BE2C (cell line): ENCODE measurements around the gene TST.

Source experiments
- DNase-seq: peaks from one replicate; pipeline ENCODE4 v3.0.0-alpha.2; 2020
- H3K27me3 ChIP-seq: fragments of 250-450 bp; sonication (Bioruptor Pico); 2 replicates; pipeline ENCODE4 v1.5.1; 2020; ENCODE audit warnings: mild to moderate bottlenecking
- H3K36me3 ChIP-seq: fragments of 250-450 bp; sonication (Bioruptor Pico); 2 replicates; pipeline ENCODE4 v1.5.1; 2020; ENCODE audit warnings: mild to moderate bottlenecking
- H3K4me1 ChIP-seq: fragments of 250-450 bp; sonication (Bioruptor Pico); 2 replicates; pipeline ENCODE4 v1.5.1; 2020
- H3K4me3 ChIP-seq: 2 replicates; pipeline ENCODE4 v1.5.1; 2011; ENCODE audit warnings: low read depth, low read length
- H3K9me3 ChIP-seq: fragments of 250-450 bp; sonication (Bioruptor Pico); 2 replicates; pipeline ENCODE4 v1.5.1; 2020
- CTCF ChIP-seq: IDR thresholded peaks from 2 replicates; pipeline ENCODE4 v1.5.1; 2012; ENCODE audit warnings: mild to moderate bottlenecking, low read depth, low read length

TST gene

GRCh38 chr22:36971341-36972125 lies 47.7 kb downstream of the TST start:
- no peak overlapping the region for H3K4me3 ChIP-seq
- H3K4me1 ChIP-seq: no peaks in the 10 kb centered on the region
- H3K27me3 ChIP-seq: peaks cover 4% of the 10 kb centered on the region; the same call in 1 of the 2 replicates
- H3K9me3 ChIP-seq: no peaks in the 10 kb centered on the region
- TF ChIP-seq CTCF: no peak
- H3K36me3 ChIP-seq: no peaks in the 10 kb centered on the region
- no peak for DNase-seq

- Histone ChIP-seq H3K27me3 (peaks cover 4% of the 10 kb centered on the region; the same call in 1 of the 2 replicates), H3K4me3 (no peak overlapping the region), H3K36me3 (no peaks in the 10 kb centered on the region), H3K9me3 (no peaks in the 10 kb centered on the region), H3K4me1 (no peaks in the 10 kb centered on the region)
- no peak for TF ChIP-seq CTCF
- no peak for DNase-seq
These were observed 50.8 kb downstream of the TST start for GRCh38 chr22:36968249-36968964.

GRCh38 chr22:36966851-36967540 lies 52.3 kb downstream of the TST start:
- Histone ChIP-seq H3K27me3 (peaks cover 4% of the 10 kb centered on the region; the same call in 1 of the 2 replicates), H3K36me3 (no peaks in the 10 kb centered on the region), H3K9me3 (no peaks in the 10 kb centered on the region), H3K4me3 (no peak overlapping the region), H3K4me1 (no peaks in the 10 kb centered on the region)
- DNase-seq: no peak
- TF ChIP-seq CTCF: no peak

GRCh38 chr22:36965696-36966095 lies 53.6 kb downstream of the TST start:
- TF ChIP-seq CTCF: no peak
- Histone ChIP-seq H3K9me3 (no peaks in the 10 kb centered on the region), H3K36me3 (no peaks in the 10 kb centered on the region), H3K4me3 (no peak overlapping the region), H3K27me3 (peaks cover 10% of the 10 kb centered on the region; the same call in 1 of the 2 replicates), H3K4me1 (no peaks in the 10 kb centered on the region)
- no peak for DNase-seq

- H3K27me3 ChIP-seq: peaks cover 10% of the 10 kb centered on the region; the same call in 1 of the 2 replicates
- no peaks in the 10 kb centered on the region for H3K36me3 ChIP-seq
- H3K9me3 ChIP-seq: no peaks in the 10 kb centered on the region
- no peak for TF ChIP-seq CTCF
- H3K4me1 ChIP-seq: no peaks in the 10 kb centered on the region
- H3K4me3 ChIP-seq: no peak overlapping the region
- no peak for DNase-seq
These were observed 55.1 kb downstream of the TST start for GRCh38 chr22:36964106-36964505.
